NCI-H1048 (cell line): ENCODE measurements around the gene ESYT1.
A peak's percentile ranks its signal among the peaks of the same experiment; 100 is the strongest.

ENCODE experiments used
- DNase-seq: peaks from one replicate; lab custom pipeline; 2025; lab: John Stamatoyannopoulos, UW

ESYT1 gene

DNA sequence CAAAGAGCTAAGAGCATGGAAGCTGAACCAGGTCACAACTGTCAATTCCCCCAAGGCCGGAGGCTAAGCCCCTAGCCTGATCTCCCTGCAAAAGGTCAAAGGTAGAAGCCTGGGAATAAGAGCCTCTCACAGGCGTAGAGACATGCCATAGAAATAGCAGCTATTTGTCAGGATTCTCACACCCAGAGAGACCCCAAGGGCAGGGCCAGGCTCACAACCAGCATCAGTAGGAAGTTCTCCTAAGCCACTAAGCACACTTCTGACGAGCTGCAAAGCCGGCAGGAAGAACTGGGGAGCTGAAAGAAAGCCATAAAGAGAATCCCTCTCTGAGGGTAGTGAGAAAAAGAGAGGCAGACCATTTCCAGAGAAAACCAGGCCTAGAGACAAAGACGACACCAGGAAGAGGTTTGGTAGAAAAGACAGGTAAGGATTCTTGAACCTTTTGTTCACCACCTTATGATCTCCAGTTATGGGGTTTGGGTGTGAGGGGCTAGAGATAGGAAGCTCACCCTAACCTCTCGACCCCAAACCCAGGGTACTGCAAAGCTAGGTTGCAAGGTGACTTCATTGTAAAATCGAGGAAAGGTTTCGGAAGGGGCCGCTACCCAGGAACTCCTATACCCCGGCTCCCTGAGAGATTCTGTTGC lies 60.2 kb downstream of the ESYT1 start:
- DNase-seq = no peak

- DNase-seq = no peak
Measured at GRCh38 chr12:56188778-56189098, 60.7 kb downstream of the ESYT1 start.

- DNase-seq = peak; percentile 70
Measured at GRCh38 chr12:56189099-56189917, 61.2 kb downstream of the ESYT1 start, which contains the start of gene SMARCC2. TSS of gene SMARCC2 (minus strand) at chr12:56189483. CDS start at chr12:56189461, 22 bp downstream.

DNA sequence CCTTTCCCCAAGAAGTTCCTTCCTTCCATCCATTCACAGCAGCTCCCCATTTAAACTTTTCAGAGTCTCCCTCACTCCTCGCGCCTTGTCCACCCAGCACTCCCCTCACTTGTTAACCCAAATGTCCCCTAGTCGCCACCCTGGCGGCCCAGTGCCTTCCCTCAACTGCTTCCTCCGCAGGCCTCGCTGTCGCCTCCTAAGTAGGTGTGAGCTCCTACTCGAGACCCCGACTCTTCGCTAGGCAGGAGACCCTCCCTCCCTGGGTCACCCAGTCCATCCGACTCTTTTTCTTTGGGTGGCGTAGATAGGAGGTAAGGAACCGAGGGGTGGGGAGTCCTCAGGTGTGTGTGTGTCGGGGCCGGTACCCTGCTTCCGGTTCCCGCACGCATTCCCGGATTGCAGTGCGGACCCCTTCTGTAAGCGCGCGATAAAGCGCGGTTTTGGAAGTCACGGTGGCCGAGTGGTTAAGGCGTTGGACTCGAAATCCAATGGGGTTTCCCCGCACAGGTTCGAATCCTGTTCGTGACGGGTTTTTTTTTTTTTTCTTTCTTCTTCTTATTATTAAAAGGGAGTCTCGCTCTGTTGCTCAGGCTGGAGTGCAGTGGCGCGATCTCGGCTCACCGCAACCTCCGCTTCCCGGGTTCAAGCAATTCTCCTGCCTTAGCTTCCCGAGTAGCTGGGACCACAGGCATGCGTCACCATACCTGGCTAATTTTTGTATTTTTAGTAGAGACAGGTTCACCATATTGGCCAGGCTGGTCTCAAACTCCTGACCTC lies 62.0 kb downstream of the ESYT1 start:
- peak; percentile 62 for DNase-seq

DNA sequence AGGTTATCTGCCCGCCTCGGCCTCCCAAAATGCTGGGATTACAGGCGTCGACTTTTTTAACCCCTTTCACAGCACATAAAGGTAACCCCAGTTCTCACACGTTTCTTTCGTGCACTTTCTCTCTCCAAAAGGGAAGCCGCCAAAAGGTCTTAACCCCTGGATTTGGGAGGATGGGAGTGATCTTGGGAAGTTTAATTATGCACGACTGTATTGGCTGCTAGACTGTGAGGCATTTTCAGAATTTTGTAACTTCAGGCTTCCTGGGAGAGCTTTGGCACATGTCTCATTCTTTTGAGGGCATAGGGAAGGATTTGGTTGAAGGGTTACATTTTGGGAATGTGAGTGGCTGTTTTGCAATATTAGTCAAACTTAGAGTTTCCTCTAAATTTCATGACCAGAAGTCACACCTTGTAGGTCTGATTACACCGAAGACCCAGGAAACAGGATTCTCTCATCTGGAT lies 62.7 kb downstream of the ESYT1 start:
- no peak for DNase-seq

DNA sequence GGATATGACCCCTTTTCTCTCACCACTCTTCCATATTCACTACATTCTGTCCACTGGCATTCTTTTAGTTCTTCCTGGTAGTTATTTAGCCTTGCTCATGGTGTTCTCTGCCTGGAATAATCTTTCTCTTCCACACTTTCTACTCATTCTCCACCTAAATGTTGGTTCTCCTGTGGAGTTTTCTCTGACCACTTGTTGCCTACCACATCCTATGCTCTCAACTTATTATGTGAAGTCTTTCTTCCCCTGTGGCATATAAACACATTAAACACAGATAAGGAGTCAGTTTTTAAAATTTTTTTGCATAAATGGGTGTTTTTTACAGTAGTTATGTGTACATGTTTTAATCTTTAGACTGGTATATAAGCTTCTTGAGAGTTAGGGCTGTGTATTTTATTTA lies 64.5 kb downstream of the ESYT1 start:
- DNase-seq = no peak

DNA sequence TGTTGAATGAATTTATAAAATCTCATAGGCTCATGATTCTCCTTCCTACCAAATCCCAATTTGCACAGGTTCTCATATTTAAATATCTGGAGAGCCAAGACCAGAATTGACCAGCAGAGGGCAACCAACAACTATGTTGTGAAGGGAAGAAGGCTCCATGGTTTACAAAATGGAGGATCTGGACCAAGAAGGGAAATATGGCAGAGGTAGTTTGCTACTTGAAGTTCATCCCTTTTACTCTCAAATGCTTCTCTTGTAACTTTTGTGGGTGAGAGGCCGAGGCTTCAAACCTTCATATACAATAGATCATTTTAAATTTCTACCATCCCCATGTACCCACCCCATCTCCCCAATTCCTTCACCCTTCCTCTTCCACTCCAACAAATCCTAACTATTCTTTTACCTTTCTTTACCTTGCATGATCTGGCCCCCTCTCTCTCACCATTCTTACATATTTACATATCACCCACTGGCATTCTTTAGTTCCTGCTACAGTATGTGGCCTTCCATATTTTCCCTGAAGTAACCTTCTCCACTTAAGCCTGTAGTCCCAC lies 65.0 kb downstream of the ESYT1 start:
- DNase-seq = peak; percentile 62
